ENCODE measurements around the gene SAMD4A. TPM values are rescaled to one million over a fixed set of nuclear protein-coding genes. Genes with fewer than 3 reads are reported as not detected.

The SAMD4A gene
- total and polyA plus RNA-seq, 2 of the 4 experiments (the other 2 are of a cell fraction): 22.9 to 38.2 TPM

GRCh38 chr14:54698501-54698900 lies 131.6 kb downstream of the SAMD4A start:
- Histone ChIP-seq H2AK9ac (replicated peaks; ENCODE audit: low read depth, low read length, poor library complexity) (no peak overlapping the region), H4K91ac (ENCODE audit: insufficient read depth, low read depth, low read length) (no peak overlapping the region), H3K18ac (ENCODE audit: low read depth, low read length) (no peak overlapping the region), H3K4me2 (ENCODE audit: low read depth, low read length) (no peak overlapping the region), H3K23ac (ENCODE audit: low read depth, low read length) (no peak overlapping the region), H4K5ac (ENCODE audit: low read depth, low read length) (no peak overlapping the region), H4K20me1 (ENCODE audit: insufficient read depth, low read length) (peaks cover 65% of the 10 kb centered on the region), H2AK5ac (ENCODE audit: low read depth, low read length) (no peak overlapping the region), H3K9me1 (ENCODE audit: insufficient read depth, low read length) (peaks cover 32% of the 10 kb centered on the region), H2BK20ac (ENCODE audit: low read depth, low read length) (no peak overlapping the region), H4K8ac (ENCODE audit: low read depth in 2 of 2, low read length in 2 of 2) (no peak overlapping the region), H3K9me3 (ENCODE audit: control insufficient read depth, insufficient read depth, low read length) (no peaks in the 10 kb centered on the region), H2BK5ac (ENCODE audit: low read depth, low read length, poor library complexity, severe bottlenecking) (no peak overlapping the region), H3K27me3 (ENCODE audit: control insufficient read depth, insufficient read depth, low read length) (no peaks in the 10 kb centered on the region), H3K9ac (ENCODE audit: low read depth, low read length) (no peak overlapping the region), H2AFZ (replicated peaks; ENCODE audit: low read length, poor library complexity) (no peak overlapping the region), H3K14ac (replicated peaks; ENCODE audit: low read depth, low read length) (no peak overlapping the region), H3K4ac (ENCODE audit: low read depth, low read length) (no peak overlapping the region), H3K27ac (ENCODE audit: insufficient read depth, low read length) (no peak overlapping the region), H3K36me3 (ENCODE audit: control insufficient read depth, insufficient read depth, low read length) (peaks cover 13% of the 10 kb centered on the region), H2BK120ac (ENCODE audit: low read depth, low read length) (no peak overlapping the region), H3K4me1 (ENCODE audit: control insufficient read depth, insufficient read depth, low read length) (peaks cover 14% of the 10 kb centered on the region), H3K56ac (ENCODE audit: extremely low read depth, insufficient read depth, low read length) (no peak overlapping the region), H3K4me3 (ENCODE audit: insufficient read depth, low read depth, low read length) (no peak overlapping the region), H2BK15ac (ENCODE audit: low read depth, low read length) (no peak overlapping the region), H3K79me1 (ENCODE audit: low read depth in 1 of 2, low read length in 2 of 2) (peaks cover 74 to 93% of the 10 kb centered on the region in 2 experiments)
- dilution Hi-C loops (cut with HindIII; ENCODE audit: low sequenced_read_pairs, unreplicated experiment): no loop called here
- intact Hi-C loops (cut with micrococcal nuclease): no loop called here
- in situ Hi-C loops (cut with MboI; ENCODE audit: low sequenced_read_pairs): no loop called here
- no TSS peak for BruUV-seq (replicated peaks)
- ChIA-PET POLR2A (ENCODE audit: unreplicated experiment) (no interaction called here), CTCF (no interaction called here)
- TF ChIP-seq CTCF (conservative IDR thresholded peaks at IDR 0.05; ENCODE audit: low read depth, low read length): no peak
- no peak for TF ChIP-seq CHD1 (IDR thresholded peaks at IDR 0.05; ENCODE audit: low read depth, low read length)
- TF ChIP-seq BHLHE40 (IDR thresholded peaks at IDR 0.05; ENCODE audit: low read depth, low read length): no peak
- no peak for TF ChIP-seq RCOR1 (IDR thresholded peaks at IDR 0.05; ENCODE audit: insufficient replicate concordance, low read length)
- TF ChIP-seq NFE2L2 (IDR thresholded peaks at IDR 0.05; ENCODE audit: low read depth, low read length): no peak
- TF ChIP-seq MAFK (IDR thresholded peaks at IDR 0.05; ENCODE audit: low read depth, low read length): no peak
- TF ChIP-seq RAD21 (IDR thresholded peaks at IDR 0.05; ENCODE audit: low read length): no peak
- no peak for TF ChIP-seq SMC3 (IDR thresholded peaks at IDR 0.05; ENCODE audit: low read depth, low read length)
- TF ChIP-seq MXI1 (IDR thresholded peaks at IDR 0.05; ENCODE audit: borderline replicate concordance, low read depth, low read length): no peak
- TF ChIP-seq ELK1 (IDR thresholded peaks at IDR 0.05; ENCODE audit: borderline replicate concordance, low read depth, low read length): no peak
- no peak for TF ChIP-seq MAZ (IDR thresholded peaks at IDR 0.05; ENCODE audit: borderline replicate concordance, low read depth, low read length)
- no peak for TF ChIP-seq USF2 (IDR thresholded peaks at IDR 0.05; ENCODE audit: low read depth, low read length)
- TF ChIP-seq CEBPB (IDR thresholded peaks at IDR 0.05; ENCODE audit: low read depth, low read length): no peak
- TF ChIP-seq RFX5 (IDR thresholded peaks at IDR 0.05; ENCODE audit: low read depth, low read length): no peak
- TF ChIP-seq FOS (IDR thresholded peaks at IDR 0.05; ENCODE audit: low read depth, low read length): no peak
- no peak for TF ChIP-seq POLR2A (IDR thresholded peaks at IDR 0.05; ENCODE audit: low read depth, low read length)
- no CpG with 5 or more reads among the region's 6 CpGs for WGBS, 2 experiments (ENCODE audit: extremely low coverage in 2 of 2, insufficient read length in 1 of 2)
- no peak; the same call in 1 of the 2 replicates for ATAC-seq (ENCODE audit: low read depth)
- DNase-seq: no peak
